Measurements from ENCODE around the gene TRAPPC2L.

DNA sequence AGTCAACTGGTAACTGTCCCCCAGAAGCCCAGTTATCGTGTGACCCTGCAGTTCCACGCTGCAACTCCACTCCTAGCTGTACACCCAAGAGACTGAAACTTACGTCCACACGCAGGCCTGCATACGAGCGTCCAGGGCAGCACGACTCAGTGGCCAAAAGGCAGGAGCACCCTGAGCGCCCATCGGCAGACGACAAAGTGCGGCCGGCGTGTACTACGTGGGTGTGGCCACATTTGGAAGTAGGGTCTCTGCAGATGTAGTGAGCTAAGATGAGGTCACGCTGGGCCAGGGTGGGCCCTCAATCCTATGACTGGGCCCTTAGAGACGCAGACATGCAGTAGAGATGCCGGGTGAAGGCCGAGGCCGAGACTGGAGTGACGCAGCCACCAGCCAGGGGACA is 13.7 kb upstream of the TRAPPC2L start:
- TF ChIP-seq, protein P1, sequence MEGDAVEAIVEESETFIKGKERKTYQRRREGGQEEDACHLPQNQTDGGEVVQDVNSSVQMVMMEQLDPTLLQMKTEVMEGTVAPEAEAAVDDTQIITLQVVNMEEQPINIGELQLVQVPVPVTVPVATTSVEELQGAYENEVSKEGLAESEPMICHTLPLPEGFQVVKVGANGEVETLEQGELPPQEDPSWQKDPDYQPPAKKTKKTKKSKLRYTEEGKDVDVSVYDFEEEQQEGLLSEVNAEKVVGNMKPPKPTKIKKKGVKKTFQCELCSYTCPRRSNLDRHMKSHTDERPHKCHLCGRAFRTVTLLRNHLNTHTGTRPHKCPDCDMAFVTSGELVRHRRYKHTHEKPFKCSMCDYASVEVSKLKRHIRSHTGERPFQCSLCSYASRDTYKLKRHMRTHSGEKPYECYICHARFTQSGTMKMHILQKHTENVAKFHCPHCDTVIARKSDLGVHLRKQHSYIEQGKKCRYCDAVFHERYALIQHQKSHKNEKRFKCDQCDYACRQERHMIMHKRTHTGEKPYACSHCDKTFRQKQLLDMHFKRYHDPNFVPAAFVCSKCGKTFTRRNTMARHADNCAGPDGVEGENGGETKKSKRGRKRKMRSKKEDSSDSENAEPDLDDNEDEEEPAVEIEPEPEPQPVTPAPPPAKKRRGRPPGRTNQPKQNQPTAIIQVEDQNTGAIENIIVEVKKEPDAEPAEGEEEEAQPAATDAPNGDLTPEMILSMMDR (IDR thresholded peaks at IDR 0.05): no peak
- TF ChIP-seq POLR2A (IDR thresholded peaks at IDR 0.05): no peak

Measured in heart left ventricle (tissue), 13 donors.